K562 (cell line): ENCODE measurements around the gene RPL28. TPM values are rescaled to one million over a fixed set of nuclear protein-coding genes. Genes with fewer than 3 reads are reported as not detected.

Experiments
- CHD7 ChIP-seq: fragments of 200-600 bp; sonication (generic); IDR thresholded peaks from one replicate; pipeline ENCODE4 v1.6.1; 2012; ENCODE audit warnings: mild to moderate bottlenecking, low read depth, low read length, inconsistent platforms
- POLR2AphosphoS2 ChIP-seq: IDR thresholded peaks from 2 replicates; pipeline ENCODE4 v1.6.1; 2012; ENCODE audit warnings: low read length, improper control_type of control experiment
- POLR2B ChIP-seq: fragments of 450-650 bp; IDR thresholded peaks from 2 replicates; pipeline ENCODE4 v1.6.1; 2018; ENCODE audit warnings: low read depth; ENCODE audit not compliant: partially characterized antibody
- STAT6 ChIP-seq: sonication (generic); formaldehyde crosslinking; IDR thresholded peaks from 2 replicates; pipeline ENCODE4 v1.8.1; 2023; ENCODE audit warnings: mild to moderate bottlenecking, missing genetic modification reagents
- THRAP3 ChIP-seq: fragments of 450-650 bp; IDR thresholded peaks from 2 replicates; pipeline ENCODE4 v1.6.1; 2016; ENCODE audit warnings: mild to moderate bottlenecking, inconsistent platforms, borderline replicate concordance
- ZC3H4 ChIP-seq: sonication (generic); formaldehyde crosslinking; IDR thresholded peaks from 2 replicates; pipeline ENCODE4 v1.9.0; 2021; ENCODE audit warnings: missing genetic modification reagents, borderline replicate concordance
- ZNF134 ChIP-seq: fragments of 250-450 bp; sonication (Bioruptor Pico); conservative IDR thresholded peaks from 2 replicates; pipeline ENCODE4 v1.4.0; 2020
- ZNF274 ChIP-seq: IDR thresholded peaks from 2 replicates; pipeline ENCODE4 v1.6.1; 2011; ENCODE audit warnings: low read depth, mild to moderate bottlenecking, low read length, moderate library complexity, borderline replicate concordance
- ZNF512 ChIP-seq: IDR thresholded peaks from 2 replicates; pipeline ENCODE4 v1.6.1; 2016; ENCODE audit warnings: missing genetic modification characterization, missing compliant biosample characterization
- polyA plus RNA-seq, 8 experiments: library from polyadenylated mRNA; depleted of rRNA in 4 of 8; stranded (reverse) in 5 of 8; unstranded in 3 of 8; fragments of >200 nt; fragmentation: Nextera tagmentation in 2 of 8; fragmentation: Illumina TruSeq in 1 of 8; extraction: Ambion mirVana in 2 of 8; extraction: Trizol in 1 of 8; gene quantifications; 2 replicates each; pipeline versions ENCODE4 v1.2.1 to v1.2.3, GENCODE V29; 2011 to 2014; ENCODE audit warnings: inconsistent platforms in 1 of 8, missing spikeins in 1 of 8
- total RNA-seq, 7 experiments: library from RNA; depleted of rRNA in 6 of 7; stranded (reverse); fragments of >200 nt in 6 of 7; fragmentation: Illumina TruSeq in 2 of 7; extraction: Trizol in 2 of 7; gene quantifications; 2 replicates each; pipeline versions ENCODE4 v1.2.1 to v1.2.3, GENCODE V29; 2011 to 2021; ENCODE audit warnings: low replicate concordance in 1 of 7

The RPL28 gene
- total and polyA plus RNA-seq, 9 of the 15 experiments (the other 6 are each of a cell fraction or from before 2014, with no cell fraction given) = 124 to 3,106 (median 622) TPM

GRCh38 chr19:55400281-55401087 is 14.8 kb downstream of the RPL28 start (continued):
- TF ChIP-seq CHD7 (no peak), ZNF512 (tag) (no peak), ZNF274 (no peak), THRAP3 (0 out of 2 replicates have a peak, but pooled peaks have one; percentile 22), POLR2B (peak; percentile 48), ZNF134 (CRISPR knock-in tag) (peak; percentile 94), ZC3H4 (CRISPR knock-in tag) (no peak), POLR2AphosphoS2 (peak; percentile 79; the same call in 1 of the 2 replicates), STAT6 (CRISPR knock-in tag) (no peak)
- TF ChIP-seq, all 486 proteins: peak for 10
